ENCODE results near the gene PPP6R2.
A peak's percentile ranks its signal among the peaks of the same experiment; 100 is the strongest.

The PPP6R2 gene

GRCh38 chr22:50338860-50339462 lies 4.2 kb upstream of the PPP6R2 start:
- no peak overlapping the region for H3K4me3 ChIP-seq (ENCODE audit: low read depth, low read length)
- TF ChIP-seq CTCF (IDR thresholded peaks at IDR 0.05; ENCODE audit: insufficient read depth, low read depth, low read length, missing control alignments): no peak
- no peak for DNase-seq (ENCODE audit: low read depth)

GRCh38 chr22:50339945-50340879 lies 2.9 kb upstream of the PPP6R2 start:
- H3K4me3 ChIP-seq (ENCODE audit: low read depth, low read length): no peak overlapping the region
- no peak for TF ChIP-seq CTCF (IDR thresholded peaks at IDR 0.05; ENCODE audit: insufficient read depth, low read depth, low read length, missing control alignments)
- DNase-seq (ENCODE audit: low read depth): peak; percentile 38

GRCh38 chr22:50341977-50342650 lies 1.0 kb upstream of the PPP6R2 start:
- peak overlapping the region; percentile 67 for H3K4me3 ChIP-seq (ENCODE audit: low read depth, low read length)
- peak; percentile 94 for TF ChIP-seq CTCF (IDR thresholded peaks at IDR 0.05; ENCODE audit: insufficient read depth, low read depth, low read length, missing control alignments)
- peak; percentile 91 for DNase-seq (ENCODE audit: low read depth)

GRCh38 chr22:50343541-50343935 lies 411 bp downstream of the PPP6R2 start:
- peak overlapping the region; percentile 73 for H3K4me3 ChIP-seq (ENCODE audit: low read depth, low read length)
- no peak for TF ChIP-seq CTCF (IDR thresholded peaks at IDR 0.05; ENCODE audit: insufficient read depth, low read depth, low read length, missing control alignments)
- peak; percentile 52 for DNase-seq (ENCODE audit: low read depth)

GRCh38 chr22:50346470-50346869 lies 3.3 kb downstream of the PPP6R2 start:
- no peak overlapping the region for H3K4me3 ChIP-seq (ENCODE audit: low read depth, low read length)
- no peak for DNase-seq (ENCODE audit: low read depth)
- TF ChIP-seq CTCF (IDR thresholded peaks at IDR 0.05; ENCODE audit: insufficient read depth, low read depth, low read length, missing control alignments): no peak

GRCh38 chr22:50347157-50347556 lies 4.0 kb downstream of the PPP6R2 start:
- TF ChIP-seq CTCF (IDR thresholded peaks at IDR 0.05; ENCODE audit: insufficient read depth, low read depth, low read length, missing control alignments): no peak
- DNase-seq (ENCODE audit: low read depth): no peak
- no peak overlapping the region for H3K4me3 ChIP-seq (ENCODE audit: low read depth, low read length)
